Keratinocyte (primary cell): Measurements from ENCODE around the gene WRNIP1. TPM values are rescaled to one million over a fixed set of nuclear protein-coding genes. Genes with fewer than 3 reads are reported as not detected.

Source experiments
- DNase-seq: peaks from one replicate; pipeline ENCODE4 v3.0.0-alpha.2; 2011; ENCODE audit warnings: low read depth, missing footprints, low spot score
- FAIRE-seq: peaks from 2 replicates; lab custom pipeline; 2011; peaks lifted over from hg19 to GRCh38; lab: Jason Lieb, UNC
- H2AFZ ChIP-seq: 2 replicates; pipeline ENCODE4 v1.6.0; 2012; ENCODE audit warnings: low read length, control low read depth, inconsistent platforms; ENCODE audit not compliant: control insufficient read depth
- H3K27ac ChIP-seq: 2 replicates; pipeline ENCODE4 v1.5.1; 2011; ENCODE audit warnings: low read length; ENCODE audit not compliant: control insufficient read depth, insufficient read depth
- H3K27me3 ChIP-seq: 3 replicates; pipeline ENCODE4 v1.6.0; 2011; ENCODE audit warnings: low read length; ENCODE audit not compliant: control insufficient read depth, insufficient read depth; ENCODE audit errors: extremely low read depth
- H3K36me3 ChIP-seq, 2 experiments: 2 replicates in 1 of 2; 3 replicates in 1 of 2; pipeline ENCODE4 v1.5.1; 2011; ENCODE audit warnings: low read length in 2 of 2, mild to moderate bottlenecking in 1 of 2; ENCODE audit not compliant: control insufficient read depth in 2 of 2, insufficient read depth in 2 of 2; ENCODE audit errors: extremely low read depth in 1 of 2
- H3K4me1 ChIP-seq: 3 replicates; pipeline ENCODE4 v1.5.1; 2011; ENCODE audit warnings: low read length; ENCODE audit not compliant: control insufficient read depth, insufficient read depth; ENCODE audit errors: extremely low read depth
- H3K4me2 ChIP-seq: 3 replicates; pipeline ENCODE4 v1.6.0; 2011; ENCODE audit warnings: low read depth, low read length; ENCODE audit not compliant: control insufficient read depth, insufficient read depth; ENCODE audit errors: extremely low read depth
- H3K4me3 ChIP-seq, 3 experiments: fragments of 200-600 bp in 1 of 3; sonication (generic) in 1 of 3; 2 replicates in 2 of 3; 3 replicates in 1 of 3; pipeline ENCODE4 v1.5.1; 2011 to 2016; ENCODE audit warnings: low read length in 3 of 3, mild to moderate bottlenecking in 3 of 3, control low read depth in 2 of 3, inconsistent platforms in 1 of 3, low read depth in 1 of 3, mixed read lengths in 1 of 3, mixed run types in 1 of 3, moderate library complexity in 1 of 3; ENCODE audit not compliant: control insufficient read depth in 2 of 3, insufficient read depth in 2 of 3; ENCODE audit errors: extremely low read depth in 1 of 3
- H3K79me2 ChIP-seq: 2 replicates; pipeline ENCODE4 v1.6.0; 2012; ENCODE audit warnings: low read length; ENCODE audit not compliant: control insufficient read depth, insufficient read depth
- H3K9ac ChIP-seq: 3 replicates; pipeline ENCODE4 v1.6.0; 2011; ENCODE audit warnings: low read length; ENCODE audit not compliant: control insufficient read depth, insufficient read depth; ENCODE audit errors: extremely low read depth
- H3K9me1 ChIP-seq: 3 replicates; pipeline ENCODE4 v1.6.0; 2011; ENCODE audit warnings: low read length; ENCODE audit not compliant: control insufficient read depth, insufficient read depth; ENCODE audit errors: extremely low read depth
- H3K9me3 ChIP-seq: 2 replicates; pipeline ENCODE4 v1.5.1; 2012; ENCODE audit warnings: low read depth, low read length; ENCODE audit not compliant: control insufficient read depth
- H4K20me1 ChIP-seq: 3 replicates; pipeline ENCODE4 v1.6.0; 2011; ENCODE audit warnings: low read length; ENCODE audit not compliant: control insufficient read depth, insufficient read depth; ENCODE audit errors: extremely low read depth
- CTCF ChIP-seq, 3 experiments: IDR thresholded peaks in 1 of 3; conservative IDR thresholded peaks in 1 of 3; optimal IDR thresholded peaks in 1 of 3; 2 replicates in 2 of 3; 3 replicates in 1 of 3; pipeline versions ENCODE3 to v1.5.1; 2011; ENCODE audit warnings: low read length in 3 of 3, mild to moderate bottlenecking in 3 of 3, moderate library complexity in 2 of 3, control low read depth in 1 of 3, inconsistent platforms in 1 of 3; ENCODE audit not compliant: insufficient read depth in 2 of 3; ENCODE audit errors: extremely low read depth in 1 of 3
- EZH2 ChIP-seq: IDR thresholded peaks from one replicate; pipeline ENCODE4 v1.6.1; 2012; ENCODE audit warnings: inconsistent platforms, mild to moderate bottlenecking, low read length, moderate library complexity
- dilution Hi-C: fragments of 300-500 bp; cut with MboI; formaldehyde crosslinking; loops from one replicate; pipeline ENCODE4 v1.7.0; 2020; ENCODE audit warnings: low sequenced_read_pairs; ENCODE audit not compliant: extremely low pct_ligation_motif_present
- polyA plus RNA-seq, 5 experiments: library from polyadenylated mRNA; depleted of rRNA in 3 of 5; stranded (reverse) in 3 of 5; stranded (forward) in 1 of 5; unstranded in 1 of 5; fragments of >200 nt; gene quantifications; 1 replicate in 1 of 5; 2 replicates in 3 of 5; 3 replicates in 1 of 5; pipeline versions ENCODE4 v1.2.1 to v1.2.3, GENCODE V29; 2011 to 2012; ENCODE audit warnings: missing spikeins in 2 of 5, low read depth in 1 of 5, low replicate concordance in 1 of 5

Gene WRNIP1
- polyA plus RNA-seq, 1 donor (not counting 4 experiments of a cell fraction or from before 2014, with no cell fraction given), result 52.3 TPM

- peaks cover 7% of the 10 kb centered on the region for H4K20me1 ChIP-seq
- TF ChIP-seq EZH2, result no peak
- no peak for TF ChIP-seq CTCF (optimal IDR thresholded peaks at IDR 0.05 in 1 of 3, IDR thresholded peaks at IDR 0.05 in 1 of 3, conservative IDR thresholded peaks at IDR 0.05 in 1 of 3; ENCODE audit: extremely low read depth in 1 of 3, insufficient read depth in 2 of 3, low read length in 3 of 3)
- H3K27me3 ChIP-seq, result no peaks in the 10 kb centered on the region
- H3K79me2 ChIP-seq, result peaks cover 61% of the 10 kb centered on the region
- no peak overlapping the region for H3K9ac ChIP-seq
- no peaks in the 10 kb centered on the region for H3K9me3 ChIP-seq
- no peak overlapping the region for H2AFZ ChIP-seq
- DNase-seq (no peak), FAIRE-seq (no peak)
- H3K9me1 ChIP-seq, result peaks cover 2% of the 10 kb centered on the region
- H3K4me1 ChIP-seq, result no peaks in the 10 kb centered on the region
- H3K27ac ChIP-seq, result no peak overlapping the region
- no peak overlapping the region for H3K4me3 ChIP-seq
- peaks cover 25 to 41% of the 10 kb centered on the region in 2 experiments for H3K36me3 ChIP-seq
- dilution Hi-C loops, result no loop called here
- H3K4me2 ChIP-seq, result no peak overlapping the region
These were observed 16.6 kb downstream of the WRNIP1 start for GRCh38 chr6:2781685-2782355.

GRCh38 chr6:2782356-2782708, 17.1 kb downstream of the WRNIP1 start:
- no peak overlapping the region for H3K4me3 ChIP-seq

More at GRCh38 chr6:2782356-2782708, 17.1 kb downstream of the WRNIP1 start:
- Histone ChIP-seq H3K79me2 (peaks cover 56% of the 10 kb centered on the region), H3K27ac (no peak overlapping the region), H4K20me1 (peaks cover 7% of the 10 kb centered on the region), H2AFZ (no peak overlapping the region), H3K9me3 (no peaks in the 10 kb centered on the region), H3K4me1 (no peaks in the 10 kb centered on the region), H3K27me3 (no peaks in the 10 kb centered on the region), H3K4me2 (no peak overlapping the region), H3K36me3 (peaks cover 26 to 39% of the 10 kb centered on the region in 2 experiments), H3K9me1 (peaks cover 2% of the 10 kb centered on the region), H3K9ac (no peak overlapping the region)
- TF ChIP-seq CTCF (optimal IDR thresholded peaks at IDR 0.05 in 1 of 3, IDR thresholded peaks at IDR 0.05 in 1 of 3, conservative IDR thresholded peaks at IDR 0.05 in 1 of 3; ENCODE audit: extremely low read depth in 1 of 3, insufficient read depth in 2 of 3, low read length in 3 of 3) (no peak), EZH2 (no peak)
- FAIRE-seq, result no peak
- DNase-seq, result no peak
- dilution Hi-C loops, result no loop called here
